ENCODE data around the gene KLHL29. TPM values are rescaled to one million over a fixed set of nuclear protein-coding genes. Genes with fewer than 3 reads are reported as not detected.

Gene KLHL29
- total and polyA plus RNA-seq, 2 of the 13 experiments (the other 11 are each of a cell fraction or from before 2014, with no cell fraction given): 0.01 TPM; not detected in 1

DNA sequence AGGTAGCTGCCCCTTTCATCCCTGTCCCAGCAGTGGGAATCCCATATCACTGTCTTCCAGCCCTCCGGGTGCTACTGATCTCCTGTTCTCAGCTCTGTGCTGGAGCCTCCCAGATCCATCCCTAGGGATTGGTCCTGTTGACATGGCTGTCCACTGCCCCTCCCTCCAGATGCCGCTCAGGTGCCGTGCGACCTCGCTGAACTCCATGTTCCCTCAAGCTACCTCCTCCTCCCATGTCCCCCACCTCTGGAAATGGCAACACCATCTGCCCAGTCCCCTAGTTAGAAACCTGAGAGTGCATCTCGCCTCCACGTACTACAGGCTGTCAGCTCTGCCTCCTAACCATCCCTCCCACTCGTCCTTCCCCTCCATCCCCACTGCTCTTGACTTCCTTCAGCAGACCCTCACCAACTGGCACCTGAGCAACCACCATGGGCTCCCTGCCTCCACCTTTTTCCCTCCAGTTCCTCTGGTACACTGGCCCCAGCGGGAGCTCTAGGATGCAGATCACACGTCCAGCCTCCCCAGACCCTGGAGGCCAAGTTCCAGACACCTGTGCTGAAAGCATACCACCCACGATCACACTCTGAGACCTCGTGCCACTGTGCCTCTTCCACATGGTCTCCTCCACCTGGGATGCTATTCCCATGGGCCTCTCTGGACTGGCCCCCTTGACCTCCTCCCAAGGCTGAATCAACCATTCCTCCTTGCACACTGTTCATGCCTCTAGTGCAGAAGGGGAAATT, 106.8 kb downstream of the KLHL29 start:
- BruUV-seq (replicated peaks): no TSS peak
- Histone ChIP-seq H2AFZ (ENCODE audit: low read length) (no peak overlapping the region), H4K20me1 (ENCODE audit: insufficient read depth, low read length) (no peaks in the 10 kb centered on the region), H3K9me3 (ENCODE audit: low read length) (no peaks in the 10 kb centered on the region), H3K36me3 (replicated peaks in 1 of 2; ENCODE audit: control insufficient read depth in 1 of 2, insufficient read depth in 2 of 2, low read length in 2 of 2) (no peaks in the 10 kb centered on the region), H3K27me3 (ENCODE audit: control insufficient read depth in 1 of 2, insufficient read depth in 2 of 2, low read length in 2 of 2) (peaks cover 0 to 4% of the 10 kb centered on the region in 2 experiments; a peak in 3 of 5 replicates), H3K9ac (ENCODE audit: insufficient read depth, low read depth, low read length) (no peak overlapping the region), H3K4me2 (ENCODE audit: low read depth, low read length) (no peak overlapping the region), H3K79me2 (ENCODE audit: insufficient read depth, low read length) (no peaks in the 10 kb centered on the region), H3K27ac (ENCODE audit: extremely low read length, insufficient read depth, low read length) (no peak overlapping the region), H3K4me1 (ENCODE audit: insufficient read depth, low read length) (no peaks in the 10 kb centered on the region), H3K4me3 (replicated peaks in 1 of 3; ENCODE audit: insufficient read depth in 1 of 3, low read depth in 2 of 3, low read length in 3 of 3) (no peak overlapping the region)
- intact Hi-C loops (cut with micrococcal nuclease; ENCODE audit: unreplicated experiment) (no loop called here), in situ Hi-C loops (cut with HindIII; ENCODE audit: extremely low pct_ligation_motif_present, low pct_unique_long_range_greater_than_20kb) (no loop called here)
- CTCF ChIA-PET (ENCODE audit: low intra/inter-chr PET ratio, low total read pairs): no interaction called here
- POLR2A ChIA-PET: no interaction called here
- TF ChIP-seq, protein P1, sequence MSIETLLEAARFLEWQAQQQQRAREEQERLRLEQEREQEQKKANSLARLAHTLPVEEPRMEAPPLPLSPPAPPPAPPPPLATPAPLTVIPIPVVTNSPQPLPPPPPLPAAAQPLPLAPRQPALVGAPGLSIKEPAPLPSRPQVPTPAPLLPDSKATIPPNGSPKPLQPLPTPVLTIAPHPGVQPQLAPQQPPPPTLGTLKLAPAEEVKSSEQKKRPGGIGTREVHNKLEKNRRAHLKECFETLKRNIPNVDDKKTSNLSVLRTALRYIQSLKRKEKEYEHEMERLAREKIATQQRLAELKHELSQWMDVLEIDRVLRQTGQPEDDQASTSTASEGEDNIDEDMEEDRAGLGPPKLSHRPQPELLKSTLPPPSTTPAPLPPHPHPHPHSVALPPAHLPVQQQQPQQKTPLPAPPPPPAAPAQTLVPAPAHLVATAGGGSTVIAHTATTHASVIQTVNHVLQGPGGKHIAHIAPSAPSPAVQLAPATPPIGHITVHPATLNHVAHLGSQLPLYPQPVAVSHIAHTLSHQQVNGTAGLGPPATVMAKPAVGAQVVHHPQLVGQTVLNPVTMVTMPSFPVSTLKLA (IDR thresholded peaks at IDR 0.05): peak; percentile 98
- TF ChIP-seq STAT5B (CRISPR knock-in tag; IDR thresholded peaks at IDR 0.05): no peak
- DNase-seq (ENCODE audit: low spot score) (no peak), FAIRE-seq (no peak), ATAC-seq (no peak; the same call in 2 of the 3 replicates)
- WGBS (ENCODE audit: low lambda C conversion rate): 35% methylated on average over 11 of the region's 12 CpGs

DNA sequence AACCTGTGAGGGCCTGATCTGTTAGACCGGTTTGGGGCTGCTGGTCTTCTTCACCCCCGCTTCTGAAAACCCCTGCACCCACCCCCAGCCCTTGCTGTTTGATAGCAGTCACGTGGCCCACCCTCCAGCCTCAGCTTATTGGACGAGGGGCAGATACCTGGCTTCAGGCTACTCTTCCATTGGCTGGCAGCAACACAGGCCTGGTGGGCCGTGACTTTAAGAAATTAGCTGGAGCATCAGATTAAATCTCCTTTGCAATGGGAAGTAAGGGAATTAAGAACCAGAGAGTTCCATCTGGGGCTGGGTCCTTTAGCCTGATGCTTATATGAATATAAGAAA, 107.3 kb downstream of the KLHL29 start:
- no peak overlapping the region for H3K4me2 ChIP-seq (ENCODE audit: low read depth, low read length)
- WGBS (ENCODE audit: low lambda C conversion rate): 13% methylated on average over 5 of the region's 5 CpGs
- H3K27me3 ChIP-seq (ENCODE audit: control insufficient read depth in 1 of 2, insufficient read depth in 2 of 2, low read length in 2 of 2): peaks cover 3 to 4% of the 10 kb centered on the region in 2 experiments; a peak in 4 of 5 replicates
- BruUV-seq (replicated peaks): no TSS peak
- no peak for FAIRE-seq
- no peaks in the 10 kb centered on the region for H4K20me1 ChIP-seq (ENCODE audit: insufficient read depth, low read length)
- H3K9ac ChIP-seq (ENCODE audit: insufficient read depth, low read depth, low read length): no peak overlapping the region
- DNase-seq (ENCODE audit: low spot score): no peak
- ATAC-seq: no peak
- in situ Hi-C loops (cut with HindIII; ENCODE audit: extremely low pct_ligation_motif_present, low pct_unique_long_range_greater_than_20kb): no loop called here
- H3K79me2 ChIP-seq (ENCODE audit: insufficient read depth, low read length): no peaks in the 10 kb centered on the region
- H3K27ac ChIP-seq (ENCODE audit: extremely low read length, insufficient read depth, low read length): no peak overlapping the region
- POLR2A ChIA-PET: no interaction called here
- CTCF ChIA-PET (ENCODE audit: low intra/inter-chr PET ratio, low total read pairs): no interaction called here
- no peak overlapping the region for H3K4me3 ChIP-seq (replicated peaks in 1 of 3; ENCODE audit: insufficient read depth in 1 of 3, low read depth in 2 of 3, low read length in 3 of 3)
- TF ChIP-seq ZBTB1 (CRISPR knock-in tag; IDR thresholded peaks at IDR 0.05; ENCODE audit: borderline replicate concordance) (no peak), HNRNPUL1 (IDR thresholded peaks at IDR 0.05; ENCODE audit: low read depth, low read length) (no peak), ZNF652 (CRISPR knock-in tag; IDR thresholded peaks at IDR 0.05; ENCODE audit: borderline replicate concordance, low read depth) (no peak), HCFC1 (IDR thresholded peaks at IDR 0.05; ENCODE audit: low read depth, low read length) (no peak)
- TF ChIP-seq, protein P2, sequence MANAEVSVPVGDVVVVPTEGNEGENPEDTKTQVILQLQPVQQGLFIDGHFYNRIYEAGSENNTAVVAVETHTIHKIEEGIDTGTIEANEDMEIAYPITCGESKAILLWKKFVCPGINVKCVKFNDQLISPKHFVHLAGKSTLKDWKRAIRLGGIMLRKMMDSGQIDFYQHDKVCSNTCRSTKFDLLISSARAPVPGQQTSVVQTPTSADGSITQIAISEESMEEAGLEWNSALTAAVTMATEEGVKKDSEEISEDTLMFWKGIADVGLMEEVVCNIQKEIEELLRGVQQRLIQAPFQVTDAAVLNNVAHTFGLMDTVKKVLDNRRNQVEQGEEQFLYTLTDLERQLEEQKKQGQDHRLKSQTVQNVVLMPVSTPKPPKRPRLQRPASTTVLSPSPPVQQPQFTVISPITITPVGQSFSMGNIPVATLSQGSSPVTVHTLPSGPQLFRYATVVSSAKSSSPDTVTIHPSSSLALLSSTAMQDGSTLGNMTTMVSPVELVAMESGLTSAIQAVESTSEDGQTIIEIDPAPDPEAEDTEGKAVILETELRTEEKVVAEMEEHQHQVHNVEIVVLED (CRISPR knock-in tag; IDR thresholded peaks at IDR 0.05; ENCODE audit: borderline replicate concordance): no peak
- no peaks in the 10 kb centered on the region for H3K36me3 ChIP-seq (replicated peaks in 1 of 2; ENCODE audit: control insufficient read depth in 1 of 2, insufficient read depth in 2 of 2, low read length in 2 of 2)
- no peaks in the 10 kb centered on the region for H3K9me3 ChIP-seq (ENCODE audit: low read length)
- no peak overlapping the region for H2AFZ ChIP-seq (ENCODE audit: low read length)
- no peaks in the 10 kb centered on the region for H3K4me1 ChIP-seq (ENCODE audit: insufficient read depth, low read length)
- intact Hi-C loops (cut with micrococcal nuclease; ENCODE audit: unreplicated experiment): no loop called here

Data from HepG2 (cell line).